ENCODE results near the gene ATOX1.

The ATOX1 gene

GRCh38 chr5:151758430-151759241, at the start of gene ATOX1:
ATOX1 (minus strand) TSS chr5:151758631; CDS start chr5:151758551, 80 bp downstream.
- H4K20me1 ChIP-seq (ENCODE audit: insufficient read depth, low read length), result no peaks in the 10 kb centered on the region

DNA sequence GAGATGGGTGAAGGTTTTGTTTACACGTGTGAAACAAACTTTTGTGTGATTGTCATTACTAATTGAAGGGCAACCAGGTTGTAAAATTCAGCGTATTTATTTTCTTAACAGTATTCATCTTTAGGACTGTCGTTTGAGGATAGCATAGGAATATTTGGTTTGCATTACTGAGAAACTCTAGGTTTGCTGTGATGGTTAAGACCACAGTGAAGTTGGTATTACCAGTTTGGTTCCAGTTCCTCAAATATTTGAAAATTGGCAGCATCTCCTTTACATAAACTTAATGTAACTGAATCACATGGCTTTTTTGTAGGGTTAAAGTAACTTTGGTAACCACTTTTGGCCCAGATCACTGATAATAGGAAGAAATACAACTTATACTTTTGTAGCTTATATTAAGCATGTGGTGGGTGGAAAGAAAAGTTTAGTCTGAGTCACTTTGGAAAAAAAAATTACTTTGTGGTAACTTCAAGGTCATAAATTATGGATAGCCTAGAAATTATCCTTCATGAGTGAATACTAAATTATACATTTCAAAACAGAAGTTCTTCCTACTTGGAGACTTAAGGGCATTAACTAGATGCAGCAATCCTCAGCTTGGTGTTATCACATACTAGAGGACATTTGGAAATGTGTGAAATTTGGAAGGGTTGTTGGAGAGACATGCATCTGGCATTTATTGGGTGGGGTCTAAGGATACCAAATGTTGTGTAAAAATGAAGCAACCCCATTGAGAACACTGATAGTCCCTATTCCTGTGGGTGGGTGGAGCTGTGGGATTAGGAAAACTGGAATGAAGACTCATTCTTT, 47.2 kb upstream of the ATOX1 start:
- Histone ChIP-seq H2AFZ (ENCODE audit: low read length) (no peak overlapping the region), H3K36me3 (replicated peaks; ENCODE audit: insufficient read depth, low read length) (peaks cover 25% of the 10 kb centered on the region), H3K79me2 (ENCODE audit: low read length) (peaks cover 54% of the 10 kb centered on the region), H3K9ac (ENCODE audit: low read length) (no peak overlapping the region), H4K20me1 (ENCODE audit: insufficient read depth, low read length) (0 out of 2 replicates have a peak, but pooled peaks cover 6% of the 10 kb centered on the region), H3K27me3 (replicated peaks; ENCODE audit: insufficient read depth, low read length) (no peaks in the 10 kb centered on the region), H3K9me2 (replicated peaks; ENCODE audit: insufficient read depth, low read length) (no peaks in the 10 kb centered on the region), H3K27ac (ENCODE audit: low read length) (no peak overlapping the region), H3K4me3 (ENCODE audit: low read length) (no peak overlapping the region), H3K9me3 (replicated peaks; ENCODE audit: insufficient read depth, low read length) (no peaks in the 10 kb centered on the region), H3K4me2 (ENCODE audit: low read depth, low read length) (no peak overlapping the region), H3K4me1 (ENCODE audit: low read length) (no peaks in the 10 kb centered on the region), H3F3A (ENCODE audit: insufficient read depth, low read length) (no peaks in the 10 kb centered on the region)
- no peak for DNase-seq
- TF ChIP-seq EZH2 (optimal IDR thresholded peaks at IDR 0.05; ENCODE audit: low read depth, low read length), result no peak
- TF ChIP-seq CTCF (IDR thresholded peaks at IDR 0.05; ENCODE audit: low read length), result no peak
- no peak for TF ChIP-seq EZH2phosphoT487 (IDR thresholded peaks at IDR 0.05; ENCODE audit: low read length)

More at GRCh38 chr5:151758430-151759241, at the start of gene ATOX1:
- peak within 1 kb of the TSS; percentile 82 for H3K4me2 ChIP-seq (ENCODE audit: low read depth, low read length)
- peak within 1 kb of the TSS; percentile 86 for H3K4me3 ChIP-seq (ENCODE audit: low read length)
- DNase-seq, result peak; percentile 94
- peaks cover 4% of the 10 kb centered on the region; the same call in 1 of the 2 replicates for H3K36me3 ChIP-seq (replicated peaks; ENCODE audit: insufficient read depth, low read length)
- H3K27ac ChIP-seq (ENCODE audit: low read length), result peak within 1 kb of the TSS; percentile 78
- no peaks in the 10 kb centered on the region for H3K27me3 ChIP-seq (replicated peaks; ENCODE audit: insufficient read depth, low read length)
- H3K79me2 ChIP-seq (ENCODE audit: low read length), result peaks cover 37% of the 10 kb centered on the region
- TF ChIP-seq EZH2phosphoT487 (IDR thresholded peaks at IDR 0.05; ENCODE audit: low read length) (no peak), EZH2 (optimal IDR thresholded peaks at IDR 0.05; ENCODE audit: low read depth, low read length) (no peak), CTCF (IDR thresholded peaks at IDR 0.05; ENCODE audit: low read length) (no peak; the same call in 1 of the 2 replicates)
- H2AFZ ChIP-seq (ENCODE audit: low read length), result peak within 1 kb of the TSS; percentile 88
- peaks cover 29% of the 10 kb centered on the region for H3K4me1 ChIP-seq (ENCODE audit: low read length)
- H3K9me3 ChIP-seq (replicated peaks; ENCODE audit: insufficient read depth, low read length), result no peaks in the 10 kb centered on the region
- no peaks in the 10 kb centered on the region for H3K9me2 ChIP-seq (replicated peaks; ENCODE audit: insufficient read depth, low read length)
- H3F3A ChIP-seq (ENCODE audit: insufficient read depth, low read length), result peaks cover 36% of the 10 kb centered on the region
- H3K9ac ChIP-seq (ENCODE audit: low read length), result peak within 1 kb of the TSS; percentile 90

DNA sequence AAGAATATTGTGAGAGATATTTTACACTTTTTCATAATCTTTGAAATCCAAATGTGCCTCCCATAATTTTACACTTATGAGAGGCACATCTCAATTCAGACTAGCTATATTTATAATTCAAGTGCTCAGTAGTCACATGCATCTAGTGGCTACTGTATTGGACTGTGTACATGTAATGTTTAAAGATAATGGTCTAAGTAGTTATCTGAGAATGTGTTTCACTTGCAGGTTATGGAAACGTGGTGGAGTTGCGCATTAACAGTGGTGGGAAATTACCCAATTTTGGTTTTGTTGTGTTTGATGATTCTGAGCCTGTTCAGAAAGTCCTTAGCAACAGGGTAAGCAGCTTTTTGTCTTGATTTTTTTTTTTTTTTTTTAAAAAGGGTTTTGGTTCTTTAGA, 42.1 kb upstream of the ATOX1 start:
- no peak for TF ChIP-seq EZH2phosphoT487 (IDR thresholded peaks at IDR 0.05; ENCODE audit: low read length)
- no peak for TF ChIP-seq EZH2 (optimal IDR thresholded peaks at IDR 0.05; ENCODE audit: low read depth, low read length)
- no peak for TF ChIP-seq CTCF (IDR thresholded peaks at IDR 0.05; ENCODE audit: low read length)
- Histone ChIP-seq H3K79me2 (ENCODE audit: low read length) (peaks cover 79% of the 10 kb centered on the region), H3K4me3 (ENCODE audit: low read length) (no peak overlapping the region), H3K27me3 (replicated peaks; ENCODE audit: insufficient read depth, low read length) (no peaks in the 10 kb centered on the region), H3K9ac (ENCODE audit: low read length) (no peak overlapping the region), H3K36me3 (replicated peaks; ENCODE audit: insufficient read depth, low read length) (peaks cover 42% of the 10 kb centered on the region), H3K9me3 (replicated peaks; ENCODE audit: insufficient read depth, low read length) (no peaks in the 10 kb centered on the region), H3K27ac (ENCODE audit: low read length) (no peak overlapping the region), H4K20me1 (ENCODE audit: insufficient read depth, low read length) (peaks cover 27% of the 10 kb centered on the region), H3F3A (ENCODE audit: insufficient read depth, low read length) (no peaks in the 10 kb centered on the region; the same call in 1 of the 2 replicates), H3K4me2 (ENCODE audit: low read depth, low read length) (no peak overlapping the region), H3K4me1 (ENCODE audit: low read length) (no peaks in the 10 kb centered on the region), H3K9me2 (replicated peaks; ENCODE audit: insufficient read depth, low read length) (no peaks in the 10 kb centered on the region), H2AFZ (ENCODE audit: low read length) (no peak overlapping the region)
- no peak for DNase-seq
